DMS153 (cell line): ENCODE data around the gene PIAS4.

Experiments
- DNase-seq: peaks from one replicate; lab custom pipeline; 2025; lab: John Stamatoyannopoulos, UW

Gene PIAS4

DNA sequence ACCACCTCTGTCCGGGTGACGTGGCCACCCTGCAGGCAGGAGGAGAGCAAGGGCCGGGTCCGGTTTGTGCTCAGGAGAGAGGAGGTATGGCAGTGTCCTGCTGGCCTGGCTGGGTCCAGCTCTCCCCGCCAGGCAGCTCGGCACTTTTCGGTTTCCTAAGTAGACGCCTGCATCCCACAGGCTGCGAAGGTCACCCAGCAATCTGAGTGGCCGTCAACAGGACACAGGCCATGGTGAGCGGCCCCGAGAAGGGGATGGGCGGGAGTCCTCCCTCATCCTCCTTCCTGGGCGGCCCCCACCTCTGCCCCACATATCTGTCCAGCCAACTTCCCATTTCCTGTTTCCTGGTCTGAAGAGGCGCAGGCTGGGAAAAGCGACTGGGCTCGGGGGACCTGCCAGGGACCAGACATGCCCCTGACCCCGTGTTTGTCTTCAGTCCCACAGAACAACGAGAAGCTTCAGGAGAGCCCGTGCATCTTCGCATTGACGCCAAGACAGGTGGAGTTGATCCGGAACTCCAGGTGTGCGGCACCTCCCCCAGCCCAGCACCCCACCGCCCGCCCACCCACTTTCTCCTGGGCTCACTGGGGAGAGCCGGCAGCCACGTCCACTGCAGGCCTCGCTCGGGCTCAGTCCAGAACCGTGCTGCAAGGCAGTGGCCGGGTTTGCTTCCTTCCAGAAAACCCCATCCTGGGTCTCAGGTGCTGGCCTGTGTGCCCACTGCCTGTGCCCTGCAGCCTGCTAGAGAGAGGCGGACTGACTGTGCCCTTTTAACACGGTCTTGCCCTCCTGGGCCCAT is 16.3 kb downstream of the PIAS4 start:
- no peak for DNase-seq

GRCh38 chr19:4025317-4025716 is 17.8 kb downstream of the PIAS4 start:
- no peak for DNase-seq

GRCh38 chr19:4027146-4027545 is 19.6 kb downstream of the PIAS4 start:
- DNase-seq, result no peak

GRCh38 chr19:4028334-4029246 is 21.1 kb downstream of the PIAS4 start:
- DNase-seq, result no peak

DNA sequence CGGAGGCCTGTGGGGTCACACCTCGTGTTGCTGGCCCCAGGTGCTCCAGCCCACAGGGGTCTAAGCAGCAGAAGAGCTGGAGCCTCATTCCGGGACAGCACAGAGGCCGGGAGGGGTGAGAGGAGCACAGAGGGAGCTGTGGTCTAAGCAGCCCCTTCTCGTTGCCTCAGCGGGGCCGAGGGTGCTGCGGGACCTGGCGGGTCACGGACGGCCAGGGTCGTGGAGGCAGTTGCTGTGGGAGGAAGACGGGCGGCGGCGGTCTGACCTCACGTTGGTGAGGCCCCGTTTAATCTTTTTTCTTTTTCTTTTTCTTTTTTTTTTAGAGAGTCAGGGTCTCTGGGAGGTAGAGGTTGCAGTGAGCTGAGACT is 21.7 kb downstream of the PIAS4 start:
- no peak for DNase-seq

DNA sequence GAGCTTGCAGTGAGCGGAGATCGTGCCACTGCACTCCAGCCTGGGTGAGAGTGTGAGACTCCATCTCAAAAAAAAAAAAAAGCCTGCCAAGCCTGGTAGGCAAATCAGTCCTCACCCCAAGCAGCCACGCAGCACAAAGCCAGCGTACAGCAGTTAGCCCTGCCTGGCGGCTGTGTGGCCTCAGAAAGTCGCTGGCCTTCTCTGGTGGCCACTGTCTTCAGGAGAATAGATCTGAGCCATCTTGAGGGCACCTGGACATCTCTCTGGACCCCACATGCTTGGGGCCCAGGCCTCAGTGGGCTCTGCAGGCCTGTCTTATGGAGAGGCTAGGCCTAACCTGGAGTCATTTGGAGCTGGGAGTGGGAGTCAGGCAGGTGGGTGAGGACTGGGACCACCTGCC is 23.0 kb downstream of the PIAS4 start:
- DNase-seq, result no peak

DNA sequence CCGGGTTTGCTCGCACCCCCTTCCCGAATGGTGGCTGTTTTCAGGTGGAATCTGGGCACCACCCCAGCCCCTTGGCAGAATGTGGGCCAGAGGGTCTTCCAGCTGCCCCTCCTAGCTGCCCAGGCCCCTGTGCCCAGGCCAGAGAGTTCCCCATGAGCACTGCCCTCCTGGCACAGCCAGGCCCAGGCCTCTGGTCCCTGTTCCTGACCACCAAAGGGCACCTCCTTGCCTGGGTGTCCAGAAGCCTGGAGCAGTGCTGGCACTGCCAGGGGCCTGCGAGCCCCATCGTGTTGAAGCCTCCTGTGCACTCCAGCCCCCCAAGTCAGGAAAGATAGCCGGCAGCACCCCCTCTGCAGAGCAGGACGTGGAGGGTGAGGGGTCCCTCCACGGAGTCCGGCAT is 23.4 kb downstream of the PIAS4 start:
- DNase-seq, result no peak

DNA sequence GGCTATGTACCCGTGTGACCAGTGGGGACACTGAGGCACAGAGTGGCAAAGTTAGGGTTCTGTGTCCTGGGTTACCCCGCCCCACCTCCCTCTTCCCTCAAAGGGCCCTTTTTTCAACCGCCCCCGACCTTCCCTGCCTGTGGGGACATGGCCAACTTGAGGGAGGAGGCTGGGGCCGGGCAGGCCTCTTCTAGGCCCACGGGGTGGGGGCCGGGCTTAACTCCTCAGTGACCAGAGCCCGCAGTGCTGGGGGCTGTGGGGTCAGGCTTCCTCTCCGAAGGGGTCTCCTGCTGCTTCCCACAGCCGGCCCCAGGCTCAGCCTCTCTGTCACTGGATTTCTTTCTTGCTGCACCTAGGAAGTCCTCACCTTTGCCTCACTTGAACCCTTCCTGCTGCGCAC is 23.9 kb downstream of the PIAS4 start:
- no peak for DNase-seq

DNA sequence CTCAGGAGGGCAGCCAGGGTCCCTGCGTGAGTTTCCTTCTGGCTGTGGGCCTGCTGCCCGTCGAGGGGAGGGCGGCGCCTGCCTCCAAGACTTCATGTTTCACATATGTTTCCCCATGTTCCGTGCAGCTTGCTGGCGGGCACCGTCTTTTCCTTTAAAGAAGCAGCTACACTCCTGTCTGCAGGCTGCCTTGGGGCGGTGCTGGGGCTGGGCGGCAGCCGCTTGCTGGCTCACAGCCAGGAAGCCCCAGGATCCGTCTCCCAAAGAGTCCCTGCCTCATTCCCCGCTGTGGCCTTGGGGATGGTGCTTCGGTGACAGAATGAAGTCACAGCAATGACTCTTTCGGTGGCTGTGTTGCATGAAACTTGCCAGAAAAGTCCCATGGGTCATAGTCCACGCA is 24.9 kb downstream of the PIAS4 start:
- DNase-seq, result no peak

DNA sequence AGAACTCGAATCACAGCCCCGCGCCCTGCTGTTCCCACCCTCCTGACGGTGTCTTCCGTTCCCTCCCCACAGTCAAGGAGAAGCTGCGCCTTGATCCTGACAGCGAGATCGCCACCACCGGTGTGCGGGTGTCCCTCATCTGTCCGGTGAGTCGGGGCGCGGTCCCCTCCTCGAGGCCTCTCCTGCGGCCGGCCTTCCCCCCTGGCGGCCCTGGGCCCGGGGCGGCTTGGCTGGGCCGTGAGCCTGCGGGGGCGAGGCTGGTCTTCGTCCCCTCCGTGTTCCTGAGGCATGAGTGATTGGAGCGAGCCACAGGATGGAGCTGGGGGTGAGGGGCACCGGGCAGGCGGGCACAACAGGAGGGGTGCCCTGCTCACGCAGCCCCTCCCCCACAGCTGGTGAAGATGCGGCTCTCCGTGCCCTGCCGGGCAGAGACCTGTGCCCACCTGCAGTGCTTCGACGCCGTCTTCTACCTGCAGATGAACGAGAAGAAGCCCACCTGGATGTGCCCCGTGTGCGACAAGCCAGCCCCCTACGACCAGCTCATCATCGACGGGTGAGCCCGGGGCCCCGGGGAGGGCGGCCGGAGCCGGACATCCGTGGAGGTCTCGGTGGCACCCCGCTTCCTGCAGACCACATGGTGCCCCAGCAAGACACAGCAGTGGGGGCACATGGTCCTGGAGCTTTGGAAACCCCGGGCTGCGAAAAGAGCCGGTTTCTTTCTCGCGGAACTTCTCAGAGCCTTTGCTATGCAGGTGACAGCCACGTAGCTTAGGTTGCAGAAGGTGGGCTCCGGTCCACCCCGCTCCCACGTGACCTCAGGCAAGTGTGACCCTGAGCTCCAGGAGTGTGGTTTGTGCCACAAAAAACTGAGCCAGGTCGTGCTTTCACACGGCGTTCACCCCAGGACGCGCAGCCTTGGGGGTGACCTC is 25.8 kb downstream of the PIAS4 start:
- no peak for DNase-seq

DNA sequence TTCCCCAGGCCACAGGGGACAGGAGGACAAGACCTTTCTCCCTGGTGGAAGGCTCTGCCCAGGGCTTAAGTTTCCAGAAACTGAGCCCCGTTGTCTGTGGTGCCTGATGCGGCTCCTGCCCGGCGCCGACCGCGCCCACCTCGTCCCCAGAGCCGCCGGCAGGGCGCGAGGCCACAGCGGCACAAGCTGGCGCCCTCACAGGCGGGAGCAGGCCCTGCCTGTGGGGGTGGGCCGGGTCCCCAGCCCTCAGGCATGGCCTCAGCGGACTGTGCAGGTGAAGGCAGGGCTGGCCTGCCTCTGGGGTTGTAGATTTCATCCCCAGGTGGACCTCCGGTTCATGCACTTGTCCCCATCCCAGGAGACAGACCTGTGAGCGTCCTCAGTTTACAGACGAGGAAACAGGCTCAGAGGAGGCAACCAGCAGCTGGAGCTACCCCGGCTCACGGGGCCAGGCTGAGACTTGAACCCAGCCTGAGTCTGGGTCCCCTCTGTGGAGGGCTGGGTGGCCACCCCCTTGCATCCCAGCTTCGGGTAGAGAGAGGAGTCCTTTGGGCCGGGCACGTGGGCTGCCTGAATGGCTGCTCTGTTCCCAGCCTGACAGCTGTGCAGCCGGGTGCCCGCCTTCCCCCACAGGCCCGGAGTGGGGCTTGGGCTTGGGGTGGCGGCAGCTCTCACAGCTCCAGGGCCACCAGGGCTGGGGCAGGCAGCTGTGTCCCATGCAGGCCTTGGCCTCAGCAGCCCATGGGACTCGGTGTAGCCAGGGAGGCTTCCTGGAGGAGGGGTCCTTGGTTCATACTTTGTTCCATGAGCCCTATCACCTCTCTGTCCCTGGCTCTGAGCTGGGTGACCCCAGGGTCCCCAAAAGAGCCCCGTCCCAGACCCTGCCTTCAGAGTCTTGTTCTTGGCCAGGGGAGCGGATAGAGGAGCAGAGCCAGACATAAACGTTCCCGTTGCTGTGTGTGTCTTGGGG is 26.8 kb downstream of the PIAS4 start:
- DNase-seq, result no peak

- no peak for DNase-seq
These were observed 27.6 kb downstream of the PIAS4 start for GRCh38 chr19:4035018-4035566.

DNA sequence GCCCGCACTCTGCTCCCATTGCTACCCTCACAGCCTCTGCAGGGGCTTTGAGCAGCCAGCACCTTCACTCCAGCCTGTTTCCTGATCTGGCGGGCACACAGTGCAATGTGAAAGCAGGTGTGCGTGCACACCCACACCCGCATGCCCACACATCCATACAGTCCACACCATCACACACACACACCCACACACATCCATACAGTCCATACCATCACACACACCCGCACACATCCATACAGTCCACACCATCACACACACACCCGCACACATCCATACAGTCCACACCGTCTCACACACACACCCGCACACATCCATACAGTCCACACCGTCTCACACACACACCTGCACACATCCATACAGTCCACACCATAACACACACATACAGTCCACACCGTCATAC is 28.0 kb downstream of the PIAS4 start:
- DNase-seq, result no peak

DNA sequence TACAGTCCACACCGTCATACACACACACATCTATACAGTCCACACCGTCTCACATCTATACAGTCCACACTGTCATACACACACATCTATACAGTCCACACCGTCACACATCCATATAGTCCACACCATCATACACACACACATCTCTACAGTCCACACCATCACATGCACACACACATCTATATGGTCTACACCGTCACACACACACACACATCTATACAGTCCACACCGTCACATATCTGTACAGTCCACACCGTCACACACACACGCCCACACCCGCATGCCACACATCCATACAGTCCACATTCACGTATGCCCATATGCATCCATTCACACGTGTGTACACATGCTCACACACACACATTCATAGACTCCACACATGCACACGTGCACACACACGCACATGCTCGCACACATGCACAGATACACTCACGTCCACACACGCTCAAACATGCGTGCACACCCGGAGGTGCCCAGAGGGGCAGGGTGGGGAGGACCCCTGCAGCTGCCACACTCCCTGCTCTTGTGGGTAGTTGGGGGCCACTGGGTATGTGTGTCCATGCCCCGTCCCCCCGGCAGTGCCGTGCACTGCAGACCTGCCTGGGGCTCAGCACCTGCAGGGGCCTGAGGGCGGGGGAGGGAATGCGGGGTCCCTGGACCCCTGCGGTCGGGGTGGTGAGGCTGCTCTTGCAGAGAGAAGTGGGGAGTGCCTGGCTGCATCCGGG is 29.2 kb downstream of the PIAS4 start:
- no peak for DNase-seq

DNA sequence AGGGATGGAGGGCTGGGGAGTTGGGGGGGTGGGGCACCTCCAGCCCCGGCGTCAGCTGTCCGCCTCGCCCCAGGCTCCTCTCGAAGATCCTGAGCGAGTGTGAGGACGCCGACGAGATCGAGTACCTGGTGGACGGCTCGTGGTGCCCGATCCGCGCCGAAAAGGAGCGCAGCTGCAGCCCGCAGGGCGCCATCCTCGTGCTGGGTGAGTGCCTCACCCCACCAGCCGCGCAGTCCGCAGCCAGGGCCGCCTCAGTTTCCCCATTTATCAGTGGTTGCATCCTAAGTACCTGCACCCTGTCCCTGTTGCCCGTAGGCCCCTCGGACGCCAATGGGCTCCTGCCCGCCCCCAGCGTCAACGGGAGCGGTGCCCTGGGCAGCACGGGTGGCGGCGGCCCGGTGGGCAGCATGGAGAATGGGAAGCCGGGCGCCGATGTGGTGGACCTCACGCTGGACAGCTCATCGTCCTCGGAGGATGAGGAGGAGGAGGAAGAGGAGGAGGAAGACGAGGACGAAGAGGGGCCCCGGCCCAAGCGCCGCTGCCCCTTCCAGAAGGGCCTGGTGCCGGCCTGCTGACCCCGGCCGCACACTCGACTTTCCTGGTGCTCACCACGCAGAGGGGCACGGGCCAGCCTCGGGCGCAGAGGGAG is 29.9 kb downstream of the PIAS4 start:
- no peak for DNase-seq

DNA sequence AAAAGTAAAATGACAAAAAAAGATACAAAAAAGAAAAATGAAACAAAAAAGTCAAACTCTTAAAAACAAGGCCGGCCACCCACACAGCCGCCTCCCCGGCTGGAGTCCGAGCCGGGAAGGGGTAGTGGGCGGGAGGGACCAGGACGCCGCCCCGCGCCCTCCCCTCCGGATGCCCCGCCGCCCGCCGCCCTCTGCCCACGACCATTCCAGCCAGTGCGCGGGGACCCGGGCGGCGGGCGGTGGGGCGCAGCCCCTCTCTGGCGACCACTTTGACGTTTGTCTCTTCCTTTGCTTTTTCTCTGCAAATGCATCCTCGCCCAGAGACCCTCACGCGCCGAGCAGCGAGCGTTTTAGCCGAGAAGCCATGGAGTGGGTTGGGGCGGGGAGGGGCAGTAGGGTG is 30.5 kb downstream of the PIAS4 start:
- DNase-seq, result no peak

DNA sequence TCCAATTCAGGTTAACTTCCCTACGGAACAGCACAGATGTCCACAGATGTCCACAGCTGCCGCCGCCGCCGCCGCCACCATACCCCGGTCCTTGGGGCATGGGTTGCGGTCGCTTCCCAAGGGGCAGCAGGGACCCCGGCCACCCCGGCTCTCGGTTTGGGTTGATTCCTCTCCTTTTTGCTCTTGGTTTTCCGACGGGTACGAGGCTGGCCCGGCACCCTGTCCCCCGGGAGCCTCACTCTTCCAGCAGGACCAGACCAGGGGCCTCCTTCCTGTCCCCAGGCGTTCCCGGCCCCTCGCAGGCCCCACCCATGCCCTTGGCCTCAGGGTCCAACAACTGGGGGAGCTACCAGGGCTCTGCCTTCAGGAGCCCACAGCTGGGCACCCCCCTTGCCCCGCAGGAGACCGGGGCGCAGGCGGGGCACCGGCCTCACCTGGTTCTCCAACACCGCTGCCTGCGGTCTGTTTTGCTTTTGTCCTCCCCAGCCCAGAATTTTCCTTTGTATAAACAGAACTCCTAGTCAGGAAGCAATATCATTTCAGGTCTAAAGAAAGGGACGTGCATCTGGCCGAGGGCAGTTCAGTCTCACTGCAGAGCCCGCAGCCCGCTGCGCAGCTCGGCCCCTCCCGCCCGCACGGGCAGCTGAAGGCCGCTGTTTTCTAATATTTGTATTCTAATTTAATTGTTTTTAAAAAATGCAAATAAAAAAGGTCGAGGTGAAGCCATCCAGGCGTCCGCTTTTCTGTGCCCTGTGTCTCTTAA is 31.3 kb downstream of the PIAS4 start:
- no peak for DNase-seq

DNA sequence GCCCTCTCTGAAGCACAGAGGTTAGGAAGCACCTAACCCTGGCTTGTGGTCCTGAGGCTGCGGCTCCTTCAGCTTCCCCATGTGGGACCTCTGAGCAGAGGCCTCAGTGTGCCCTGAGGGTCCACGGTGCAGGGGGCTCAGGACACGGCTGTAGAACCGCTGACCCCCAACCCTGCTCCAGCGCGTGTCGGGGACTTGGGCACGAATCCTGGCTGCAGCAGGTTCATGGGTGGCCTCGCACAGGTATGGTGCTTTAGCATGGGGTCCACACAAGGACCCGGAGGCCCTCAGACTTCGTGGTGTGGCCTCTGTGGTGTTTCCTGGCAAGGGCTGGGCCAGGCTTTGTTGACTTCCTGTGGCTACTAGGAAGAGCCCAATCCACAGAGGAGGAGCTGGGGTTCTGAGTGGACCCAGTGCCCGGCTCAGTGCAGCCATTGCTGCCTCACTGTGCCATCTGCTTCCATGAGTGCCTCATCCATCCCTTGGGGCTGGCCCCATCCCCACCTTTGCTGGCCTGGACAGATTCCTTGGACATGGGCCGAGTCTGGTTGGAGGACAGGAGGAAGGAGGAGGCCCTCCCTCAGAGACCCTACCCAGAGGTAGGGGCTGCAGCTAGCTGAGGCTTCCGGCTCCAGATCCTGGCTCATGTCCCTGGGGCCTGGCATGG is 34.7 kb downstream of the PIAS4 start:
- DNase-seq, result no peak
